Endothelial cell of umbilical vein (primary cell): Measurements from ENCODE around the gene KCNMB3. TPM values are rescaled to one million over a fixed set of nuclear protein-coding genes. Genes with fewer than 3 reads are reported as not detected.

ENCODE experiments used
- BruUV-seq: library from RNA; stranded (reverse); fragments of 400-500 nt; replicated peaks from 2 replicates; lab custom pipeline; 2021; lab: Mats Ljungman, UMichigan
- CTCF ChIA-PET: fragments of 300-600, 350-600 bp; sonication (Branson Sonifier 250); formaldehyde crosslinking; loops from one replicate; lab custom pipeline; 2021; ENCODE audit warnings: antibody characterized with exemption, inconsistent platforms; lab: Charles Lee
- POLR2A ChIA-PET: fragments of 300-600, 350-600 bp; sonication (Branson Sonifier 250); formaldehyde crosslinking; loops from one replicate; lab custom pipeline; 2021; ENCODE audit warnings: antibody characterized with exemption, inconsistent platforms; lab: Charles Lee
- DNase-seq: peaks from one replicate; pipeline ENCODE4 v3.0.0-alpha.2; 2011; ENCODE audit warnings: low read depth, low spot score
- FAIRE-seq: peaks from 2 replicates; lab custom pipeline; 2011; peaks lifted over from hg19 to GRCh38; lab: Jason Lieb, UNC
- H2AFZ ChIP-seq: 2 replicates; pipeline ENCODE4 v1.6.0; 2012; ENCODE audit warnings: low read depth, low read length, control low read depth, inconsistent platforms
- H3K27ac ChIP-seq: 2 replicates; pipeline ENCODE4 v1.5.1; 2011; ENCODE audit warnings: low read depth, mild to moderate bottlenecking, control low read depth, low read length, moderate library complexity; ENCODE audit not compliant: insufficient read depth
- H3K27me3 ChIP-seq, 2 experiments: 2 replicates each; pipeline versions ENCODE4 v1.6.0 to v1.6.1; 2011; ENCODE audit warnings: low read length in 2 of 2, mixed read lengths in 1 of 2; ENCODE audit not compliant: control insufficient read depth in 2 of 2, insufficient read depth in 2 of 2
- H3K36me3 ChIP-seq, 2 experiments: 2 replicates in 1 of 2; 3 replicates in 1 of 2; pipeline ENCODE4 v1.5.1; 2011; ENCODE audit warnings: low read length in 2 of 2, mild to moderate bottlenecking in 1 of 2, moderate library complexity in 1 of 2; ENCODE audit not compliant: control insufficient read depth in 2 of 2, insufficient read depth in 2 of 2; ENCODE audit errors: extremely low read depth in 1 of 2
- H3K4me1 ChIP-seq: 3 replicates; pipeline ENCODE4 v1.5.1; 2011; ENCODE audit warnings: mild to moderate bottlenecking, low read length; ENCODE audit not compliant: control insufficient read depth, insufficient read depth; ENCODE audit errors: extremely low read depth
- H3K4me2 ChIP-seq: 2 replicates; pipeline ENCODE4 v1.6.1; 2011; ENCODE audit warnings: low read length, control low read depth, mixed read lengths; ENCODE audit not compliant: insufficient read depth
- H3K4me3 ChIP-seq, 3 experiments: fragments of 200-600 bp in 1 of 3; sonication (generic), shearing (Covaris generic) in 1 of 3; replicated peaks in 1 of 3; 2 replicates each; pipeline ENCODE4 v1.5.1; 2011 to 2016; ENCODE audit warnings: control low read depth in 3 of 3, low read length in 3 of 3, mild to moderate bottlenecking in 2 of 3, inconsistent platforms in 1 of 3, low read depth in 1 of 3, moderate library complexity in 1 of 3; ENCODE audit not compliant: insufficient read depth in 1 of 3
- H3K79me2 ChIP-seq: 2 replicates; pipeline ENCODE4 v1.6.0; 2012; ENCODE audit warnings: low read length, inconsistent platforms; ENCODE audit not compliant: control insufficient read depth, insufficient read depth
- H3K9ac ChIP-seq: replicated peaks from 2 replicates; pipeline ENCODE3; 2011; ENCODE audit warnings: low read length, control low read depth; ENCODE audit not compliant: insufficient read depth; ENCODE audit errors: extremely low read depth
- H3K9me1 ChIP-seq: replicated peaks from 3 replicates; pipeline ENCODE4 v1.6.0; 2011; ENCODE audit warnings: mild to moderate bottlenecking, low read length; ENCODE audit not compliant: control insufficient read depth, insufficient read depth; ENCODE audit errors: extremely low read depth
- H3K9me3 ChIP-seq: replicated peaks from 2 replicates; pipeline ENCODE4 v1.5.1; 2012; ENCODE audit warnings: low read length, inconsistent platforms; ENCODE audit not compliant: control insufficient read depth, insufficient read depth
- H4K20me1 ChIP-seq: replicated peaks from 2 replicates; pipeline ENCODE3; 2011; ENCODE audit warnings: mild to moderate bottlenecking, low read length; ENCODE audit not compliant: control insufficient read depth, insufficient read depth; ENCODE audit errors: extremely low read depth
- EZH2 ChIP-seq: IDR thresholded peaks from 2 replicates; pipeline ENCODE4 v1.6.1; 2012; ENCODE audit warnings: borderline replicate concordance, low read depth, mild to moderate bottlenecking, moderate library complexity, low read length, inconsistent platforms; ENCODE audit not compliant: severe bottlenecking
- FOS ChIP-seq: IDR thresholded peaks from 2 replicates; pipeline ENCODE4 v1.6.1; 2011; ENCODE audit warnings: mild to moderate bottlenecking, low read length, moderate library complexity, borderline replicate concordance; ENCODE audit not compliant: insufficient read depth
- GATA2 ChIP-seq: IDR thresholded peaks from 2 replicates; pipeline ENCODE4 v1.7.0; 2011; ENCODE audit warnings: low read depth, mild to moderate bottlenecking, moderate library complexity, mixed read lengths, low read length; ENCODE audit not compliant: insufficient read length, insufficient read depth
- JUN ChIP-seq: IDR thresholded peaks from 2 replicates; pipeline ENCODE4 v1.6.1; 2011; ENCODE audit warnings: borderline replicate concordance, low read depth; ENCODE audit not compliant: insufficient read length, insufficient read depth
- MYC ChIP-seq: IDR thresholded peaks from one replicate; pipeline ENCODE4 v1.6.1; 2011; ENCODE audit warnings: mild to moderate bottlenecking, low read depth, low read length
- POLR2A ChIP-seq: IDR thresholded peaks from 2 replicates; pipeline ENCODE4 v1.6.1; 2012; ENCODE audit warnings: low read depth, mild to moderate bottlenecking, control low read depth, low read length
- POLR2AphosphoS5 ChIP-seq: IDR thresholded peaks from 2 replicates; pipeline ENCODE4 v1.6.1; 2012; ENCODE audit warnings: low read depth, mild to moderate bottlenecking, control low read depth, low read length, moderate library complexity; ENCODE audit not compliant: insufficient read depth
- dilution Hi-C: fragments of 300-500 bp; cut with MboI; formaldehyde crosslinking; loops from one replicate; pipeline ENCODE4 v1.15.0; 2019; ENCODE audit warnings: low sequenced_read_pairs; ENCODE audit not compliant: extremely low pct_ligation_motif_present
- intact Hi-C: fragments of 100-400 bp; cut with micrococcal nuclease; formaldehyde crosslinking; loops from one replicate; pipeline ENCODE4 v1.10.0; 2022
- polyA plus RNA-seq, 4 experiments: library from polyadenylated mRNA; depleted of rRNA in 3 of 4; stranded (reverse) in 3 of 4; unstranded in 1 of 4; fragments of >200 nt; gene quantifications; 2 replicates each; pipeline versions ENCODE4 v1.2.1 to v1.2.3, GENCODE V29; 2011 to 2012; ENCODE audit warnings: missing spikeins in 1 of 4
- total RNA-seq: library from RNA; stranded (reverse); gene quantifications from 2 replicates; pipeline ENCODE4 v1.2.3, GENCODE V29; 2021
- TF ChIP-seq, protein P1 (sequence below), 2 donors: IDR thresholded peaks; 1 replicate in 1 of 2; 2 replicates in 1 of 2; pipeline ENCODE4 v1.5.1; 2011; ENCODE audit warnings: low read length in 2 of 2, mild to moderate bottlenecking in 2 of 2, moderate library complexity in 2 of 2, control low read depth in 1 of 2, inconsistent platforms in 1 of 2, low read depth in 1 of 2; ENCODE audit not compliant: insufficient read depth in 1 of 2; ENCODE audit errors: extremely low read depth in 1 of 2
- TF ChIP-seq, protein P2 (sequence below): IDR thresholded peaks from 2 replicates; pipeline ENCODE4 v1.6.1; 2011; ENCODE audit not compliant: insufficient read depth, insufficient read length

KCNMB3 gene
- total and polyA plus RNA-seq, 2 donors (not counting 3 experiments of a cell fraction or from before 2014, with no cell fraction given): 1.2 to 1.7 TPM

DNA sequence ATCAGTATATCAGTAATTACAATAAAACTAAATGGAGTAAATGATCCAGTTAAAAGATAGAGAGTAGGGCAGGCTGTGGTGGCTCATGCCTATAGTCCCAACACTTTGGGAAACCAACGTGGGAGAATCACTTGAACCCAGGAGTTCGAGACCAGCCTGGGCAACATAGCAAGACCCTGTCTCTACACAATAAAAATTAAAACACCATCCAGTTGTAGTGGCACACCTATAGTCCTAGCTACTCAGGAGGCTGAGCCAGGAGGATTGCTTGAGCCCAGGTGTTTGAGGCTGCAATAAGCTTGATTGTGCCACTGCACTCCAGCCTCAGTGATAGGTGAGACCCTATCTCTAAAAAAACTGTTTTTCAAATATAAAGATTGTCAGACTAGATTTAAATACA is 5.9 kb upstream of the KCNMB3 start:
- H3K9me3 ChIP-seq: no peaks in the 10 kb centered on the region
- TF ChIP-seq, protein P1, sequence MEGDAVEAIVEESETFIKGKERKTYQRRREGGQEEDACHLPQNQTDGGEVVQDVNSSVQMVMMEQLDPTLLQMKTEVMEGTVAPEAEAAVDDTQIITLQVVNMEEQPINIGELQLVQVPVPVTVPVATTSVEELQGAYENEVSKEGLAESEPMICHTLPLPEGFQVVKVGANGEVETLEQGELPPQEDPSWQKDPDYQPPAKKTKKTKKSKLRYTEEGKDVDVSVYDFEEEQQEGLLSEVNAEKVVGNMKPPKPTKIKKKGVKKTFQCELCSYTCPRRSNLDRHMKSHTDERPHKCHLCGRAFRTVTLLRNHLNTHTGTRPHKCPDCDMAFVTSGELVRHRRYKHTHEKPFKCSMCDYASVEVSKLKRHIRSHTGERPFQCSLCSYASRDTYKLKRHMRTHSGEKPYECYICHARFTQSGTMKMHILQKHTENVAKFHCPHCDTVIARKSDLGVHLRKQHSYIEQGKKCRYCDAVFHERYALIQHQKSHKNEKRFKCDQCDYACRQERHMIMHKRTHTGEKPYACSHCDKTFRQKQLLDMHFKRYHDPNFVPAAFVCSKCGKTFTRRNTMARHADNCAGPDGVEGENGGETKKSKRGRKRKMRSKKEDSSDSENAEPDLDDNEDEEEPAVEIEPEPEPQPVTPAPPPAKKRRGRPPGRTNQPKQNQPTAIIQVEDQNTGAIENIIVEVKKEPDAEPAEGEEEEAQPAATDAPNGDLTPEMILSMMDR (IDR thresholded peaks at IDR 0.05; ENCODE audit: extremely low read depth in 1 of 2, insufficient read depth in 1 of 2, low read depth in 1 of 2, low read length in 2 of 2): no peak
- no peak for TF ChIP-seq POLR2AphosphoS5
- TF ChIP-seq GATA2: no peak
- TF ChIP-seq MYC: no peak
- TF ChIP-seq JUN: no peak
- no peak for TF ChIP-seq EZH2
- TF ChIP-seq POLR2A: no peak
- no peak for TF ChIP-seq FOS
- TF ChIP-seq, protein P2, sequence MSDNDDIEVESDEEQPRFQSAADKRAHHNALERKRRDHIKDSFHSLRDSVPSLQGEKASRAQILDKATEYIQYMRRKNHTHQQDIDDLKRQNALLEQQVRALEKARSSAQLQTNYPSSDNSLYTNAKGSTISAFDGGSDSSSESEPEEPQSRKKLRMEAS: no peak
- H4K20me1 ChIP-seq: no peaks in the 10 kb centered on the region
- no peaks in the 10 kb centered on the region for H3K79me2 ChIP-seq
- H3K4me2 ChIP-seq: no peak overlapping the region
- no peak overlapping the region for H3K9ac ChIP-seq
- no peak for FAIRE-seq
- dilution Hi-C loops (no loop called here), intact Hi-C loops (no loop called here)
- ChIA-PET POLR2A (no interaction called here), CTCF (interaction anchor here (0.8 kb wide), 1 partner anchor 30 kb away, joined by 3 read pairs; no protein-coding TSS in a partner anchor)
- no peak overlapping the region for H2AFZ ChIP-seq
- DNase-seq: no peak
- BruUV-seq: no TSS peak
- H3K4me1 ChIP-seq: no peaks in the 10 kb centered on the region
- H3K27ac ChIP-seq: no peak overlapping the region
- H3K36me3 ChIP-seq: no peaks in the 10 kb centered on the region
- no peak overlapping the region for H3K4me3 ChIP-seq
- no peaks in the 10 kb centered on the region for H3K9me1 ChIP-seq
- H3K27me3 ChIP-seq: no peaks in the 10 kb centered on the region
